K562 (cell line): ENCODE results near the gene ERGIC1.
"Not testable (repeated sequence)": the region's sequence is repeated elsewhere in the genome, so short reads cannot be mapped to it uniquely, and the experiment has no call there.

Experiments used
- ARID3A ChIP-seq: IDR thresholded peaks from 2 replicates; pipeline ENCODE4 v1.6.1; 2012; ENCODE audit warnings: low read depth, low read length, improper control_type of control experiment, borderline replicate concordance
- CHD2 ChIP-seq: IDR thresholded peaks from 2 replicates; pipeline ENCODE4 v1.6.1; 2011; ENCODE audit warnings: low read depth, low read length
- CTCF ChIP-seq, 3 experiments: IDR thresholded peaks in 2 of 3; conservative IDR thresholded peaks in 1 of 3; 2 replicates each; pipeline ENCODE4 v1.5.1; 2011 to 2012; ENCODE audit warnings: low read length in 3 of 3, mild to moderate bottlenecking in 3 of 3, control low read depth in 2 of 3, improper control_type of control experiment in 1 of 3, inconsistent platforms in 1 of 3, low read depth in 1 of 3, mixed read lengths in 1 of 3, moderate library complexity in 1 of 3; ENCODE audit not compliant: insufficient read depth in 2 of 3
- CXXC5 ChIP-seq: fragments of 250-450 bp; sonication (Bioruptor Pico); IDR thresholded peaks from 2 replicates; pipeline ENCODE4 v1.8.0; 2022; ENCODE audit warnings: inconsistent platforms, mild to moderate bottlenecking, moderate library complexity
- FOXJ3 ChIP-seq: sonication (generic); formaldehyde crosslinking; IDR thresholded peaks from 2 replicates; pipeline ENCODE4 v1.4.0; 2020; ENCODE audit warnings: mild to moderate bottlenecking, missing genetic modification reagents
- GABPA ChIP-seq: fragments of 200-800 bp; sonication (Bioruptor generic); conservative IDR thresholded peaks from 2 replicates; pipeline ENCODE4 v1.6.1; 2016; ENCODE audit warnings: low read depth, missing genetic modification characterization, missing compliant biosample characterization
- GTF3C2 ChIP-seq: IDR thresholded peaks from 3 replicates; pipeline ENCODE4 v1.6.1; 2011; ENCODE audit warnings: borderline replicate concordance, mild to moderate bottlenecking, moderate library complexity; ENCODE audit not compliant: insufficient read length; ENCODE audit errors: extremely low read depth
- HMGXB4 ChIP-seq: sonication (generic); formaldehyde crosslinking; IDR thresholded peaks from 2 replicates; pipeline ENCODE4 v1.8.1; 2023; ENCODE audit warnings: mild to moderate bottlenecking, missing genetic modification reagents
- KDM5B ChIP-seq: fragments of 200-600 bp; sonication (generic); IDR thresholded peaks from 2 replicates; pipeline ENCODE4 v1.6.1; 2012; ENCODE audit warnings: low read depth, mild to moderate bottlenecking, moderate library complexity, low read length, control low read depth, inconsistent platforms; ENCODE audit not compliant: insufficient replicate concordance
- LCOR ChIP-seq: sonication (generic); formaldehyde crosslinking; IDR thresholded peaks from 2 replicates; pipeline ENCODE4 v1.8.0; 2022; ENCODE audit warnings: mild to moderate bottlenecking, missing genetic modification reagents
- NFYB ChIP-seq: IDR thresholded peaks from 2 replicates; pipeline ENCODE4 v1.6.1; 2011; ENCODE audit warnings: mild to moderate bottlenecking, moderate library complexity; ENCODE audit not compliant: insufficient read length; ENCODE audit errors: extremely low read depth
- NR2F6 ChIP-seq: fragments of 450-650 bp; formaldehyde crosslinking; IDR thresholded peaks from 2 replicates; pipeline ENCODE4 v1.4.0; 2020; ENCODE audit warnings: mild to moderate bottlenecking
- TCF7L2 ChIP-seq: fragments of 150-350 bp; IDR thresholded peaks from 2 replicates; pipeline ENCODE4 v1.6.1; 2016; ENCODE audit warnings: low read depth, mild to moderate bottlenecking, low read length, moderate library complexity
- TEAD4 ChIP-seq, 2 experiments: sonication (generic) in 1 of 2; formaldehyde crosslinking in 1 of 2; IDR thresholded peaks; 2 replicates each; pipeline versions ENCODE4 v1.6.1 to v1.8.0; 2012 to 2022; ENCODE audit warnings: borderline replicate concordance in 1 of 2, inconsistent platforms in 1 of 2, low read length in 1 of 2, mild to moderate bottlenecking in 1 of 2, missing genetic modification reagents in 1 of 2

- TF ChIP-seq CXXC5 (CRISPR knock-in tag); CTCF (IDR thresholded peaks at IDR 0.05 in 2 of 3, conservative IDR thresholded peaks at IDR 0.05 in 1 of 3; ENCODE audit: insufficient read depth in 2 of 3, low read depth in 1 of 3, low read length in 3 of 3); KDM5B; TEAD4 (IDR thresholded peaks at IDR 0.05; ENCODE audit: low read length); TEAD4 (CRISPR knock-in tag; IDR thresholded peaks at IDR 0.05; ENCODE audit: borderline replicate concordance); CHD2; NR2F6; GABPA (tag); FOXJ3 (CRISPR knock-in tag); HMGXB4 (CRISPR knock-in tag); LCOR (CRISPR knock-in tag); TCF7L2; NFYB; ARID3A; GTF3C2: not testable (repeated sequence)
Observed at GRCh38 chr5:172810996-172811395, 23.1 kb upstream of the ERGIC1 start.
